Heart left ventricle (tissue), 13 donors: Measurements from ENCODE around the gene C11orf21.

Experiments
- CTCF ChIP-seq, 12 donors: fragments of 200-600 bp; sonication (generic) in 4 of 12; IDR thresholded peaks; one replicate each; pipeline versions ENCODE4 v1.5.0 to v1.8.0; 2018 to 2022; ENCODE audit warnings: antibody characterized with exemption in 12 of 12, mild to moderate bottlenecking in 5 of 12
- POLR2A ChIP-seq, 2 donors: fragments of 450-650 bp; IDR thresholded peaks; one replicate each; pipeline ENCODE4 v1.6.1; 2017; ENCODE audit warnings: antibody characterized with exemption in 2 of 2, mild to moderate bottlenecking in 2 of 2, moderate library complexity in 2 of 2
- donor health status: ischemic (EF 13 %, LVEDD 7.1; RV severe dilation, severe dysfunction).
- donor health status: DM: no; HTN: yes; CAD: no.
- donor health status: DM: no; HTN: no; CAD: no.
- donor health status: ischemic (EF 25% LVEDD 6.9; RV normal size, moderate dysfunction).
- donor health status: ischemic (EF 25% LVEDD 5.7; RV mildly dilated, moderate dysfunction).
- donor health status: ischemic (EF 35%, LVEDD 5.7; RV mildly dilated, moderate dysfunction).
- donor health status: nonischemic (EF 11% LVEDD 7.7; RV severe dilation, severe dysfunction).
- donor health status: DM: yes; HTN: yes; CAD: no.
- donor health status: PGD.
- donor health status: ischemic (EF 29% LVEDD 5.4; RV normal size, mild dysfunction).
- donor health status: nonischemic (EF 23%, LVEDD 6.1; RV moderate dilation, normal function).

- TF ChIP-seq CTCF (IDR thresholded peaks at IDR 0.05) (no peak), POLR2A (IDR thresholded peaks at IDR 0.05) (no peak)
These were observed 27.8 kb upstream of the C11orf21 start for GRCh38 chr11:2329551-2329950.
